ENCODE data around the gene TMSB15C.
"Not testable (repeated sequence)": the region's sequence is repeated elsewhere in the genome, so short reads cannot be mapped to it uniquely, and the experiment has no call there.

The TMSB15C gene

DNA sequence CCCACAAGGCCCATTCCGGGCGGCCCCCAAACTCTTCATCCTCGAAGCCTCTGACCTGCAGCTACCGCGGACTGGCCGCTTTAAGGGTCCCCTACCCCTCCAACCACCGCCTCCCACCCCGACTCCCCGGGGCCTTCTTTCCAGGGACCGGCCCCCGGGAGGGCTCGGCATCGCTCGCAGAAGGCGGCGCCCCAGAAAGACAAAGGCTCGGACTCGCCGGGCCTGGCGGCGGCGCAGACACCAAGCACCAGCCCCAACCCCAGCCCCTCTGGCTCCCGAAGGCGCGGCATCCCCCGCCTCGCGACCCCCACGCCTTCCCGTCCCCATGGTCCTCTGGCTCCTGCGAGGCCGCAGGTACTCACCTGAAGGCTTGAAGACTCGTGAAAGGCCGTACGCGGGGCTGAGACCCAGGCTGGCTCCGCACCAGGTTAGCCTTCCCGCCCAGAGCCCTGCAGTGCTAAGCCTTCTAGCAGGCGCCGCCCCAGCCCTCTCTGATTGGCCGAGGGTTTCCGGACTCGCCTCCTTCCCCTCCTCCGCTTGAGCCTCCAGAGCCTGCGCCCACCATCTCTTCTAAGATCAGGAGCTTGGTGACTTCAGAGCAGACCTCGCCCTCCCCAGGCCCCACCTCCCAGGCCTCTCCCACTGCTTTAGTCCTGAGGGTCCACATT lies at the start of gene TMSB15C:
Gene TMSB15C, minus strand, starts transcription at position 459 of the 668 bp plus-strand sequence.
- DNase-seq = not testable (repeated sequence)

DNA sequence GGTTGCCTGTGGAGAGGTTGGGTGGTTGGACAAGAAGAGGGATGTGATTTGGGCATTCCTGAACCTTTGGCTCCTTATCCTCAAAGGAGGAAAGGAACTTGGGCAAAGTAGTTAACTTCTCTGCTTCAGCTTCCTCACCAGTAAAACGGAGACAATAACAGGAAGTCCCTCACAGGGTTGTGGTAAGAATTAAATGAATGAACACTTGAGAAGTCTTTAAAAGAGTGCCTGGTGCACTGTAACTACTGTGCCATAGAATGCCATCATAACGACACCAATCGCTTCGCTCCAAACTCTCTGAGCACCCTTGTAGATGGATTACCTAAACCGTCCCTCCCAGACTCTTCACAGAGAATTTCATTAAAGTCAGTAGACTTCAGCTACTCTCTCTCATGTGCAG lies 46.8 kb upstream of the TMSB15C start:
- DNase-seq = no peak

- no peak for DNase-seq
These were observed 42.7 kb upstream of the TMSB15C start for GRCh38 chrX:104118765-104119164.

DNA sequence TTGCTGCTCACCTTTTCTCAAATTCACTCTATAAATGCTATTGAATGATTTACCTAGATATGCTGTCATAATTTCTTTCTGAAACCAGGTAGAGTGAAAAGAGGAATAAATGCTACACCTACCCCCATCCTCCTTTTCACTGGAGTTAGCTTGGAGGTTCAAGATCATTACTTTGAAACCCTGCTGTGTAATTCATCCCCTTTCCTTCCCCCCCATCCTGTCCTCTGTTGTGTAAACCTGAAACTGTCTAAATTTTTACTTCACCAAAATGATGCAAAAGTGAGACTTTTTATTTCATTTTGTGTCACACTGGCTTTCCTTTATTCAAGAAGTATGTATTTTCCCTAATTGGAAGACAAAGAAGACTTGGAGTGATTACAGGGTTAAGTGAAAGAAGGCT lies 41.7 kb upstream of the TMSB15C start:
- DNase-seq = no peak

DNA sequence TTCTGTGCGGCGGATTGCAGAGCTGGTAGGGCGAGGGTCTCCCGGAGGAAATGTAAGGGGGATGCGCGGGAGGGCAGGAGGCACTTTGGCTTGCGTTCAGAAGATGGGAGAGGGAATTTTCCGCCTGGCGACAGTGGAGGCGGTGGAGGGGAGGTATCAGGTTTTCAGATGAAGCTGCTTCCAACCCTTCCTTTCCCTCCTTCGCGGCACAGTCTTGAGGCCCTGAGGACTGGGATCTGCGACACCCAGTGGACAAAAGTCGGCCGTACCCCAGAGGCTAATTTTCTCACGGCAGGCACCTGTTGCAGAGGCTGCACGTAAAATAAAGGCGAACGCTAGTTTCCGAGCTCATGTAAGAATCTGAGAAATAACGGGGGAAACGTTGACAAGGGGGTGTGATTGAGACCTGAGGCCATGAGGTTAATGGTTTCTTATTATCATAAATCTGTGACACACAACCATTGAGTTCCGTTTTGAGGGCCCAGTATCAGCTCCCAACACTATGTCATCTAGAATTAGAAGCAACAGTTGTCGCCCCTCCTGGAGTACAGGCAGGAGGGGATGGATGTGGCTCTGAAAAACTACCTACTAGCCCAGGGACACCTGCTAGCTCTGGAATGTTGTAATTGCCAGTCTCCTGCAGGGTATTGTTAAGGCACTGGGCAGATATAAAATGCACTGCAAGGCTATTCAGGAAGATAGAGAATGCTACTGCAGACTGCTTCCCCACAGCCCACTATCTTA lies 37.4 kb upstream of the TMSB15C start:
- DNase-seq = peak; percentile 31

DNA sequence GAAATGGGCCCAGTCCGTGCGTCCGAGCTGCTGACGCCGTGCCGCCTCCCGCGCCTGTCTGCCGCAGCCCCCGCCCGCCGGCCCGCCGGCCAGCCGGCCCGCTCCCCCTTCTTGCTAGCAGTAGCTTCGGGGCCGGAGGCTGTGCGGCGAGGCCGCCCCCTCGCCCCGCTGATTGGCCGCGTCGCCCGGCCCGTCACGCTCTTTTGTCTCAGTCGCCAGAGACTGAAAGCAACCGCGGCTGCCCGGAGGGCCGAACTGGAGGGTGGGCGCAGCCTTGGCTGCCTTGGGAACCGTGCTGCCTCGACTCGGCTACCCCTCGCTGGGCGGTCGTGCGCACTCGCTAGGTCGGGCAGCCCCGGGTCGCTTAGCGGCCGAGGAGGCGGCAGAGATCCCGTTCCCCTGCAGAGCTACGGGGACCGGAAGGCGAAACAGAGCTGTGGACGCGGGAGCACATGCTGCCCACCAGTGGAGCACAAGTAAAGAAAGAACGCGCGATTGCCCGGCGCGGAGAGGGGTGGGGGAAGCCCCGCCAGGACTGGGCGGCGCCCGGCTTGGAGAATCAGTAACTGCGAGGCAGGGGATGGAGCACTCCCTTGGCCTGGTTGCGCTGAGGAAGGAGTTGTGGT lies 36.4 kb upstream of the TMSB15C start, which contains the start of gene ZCCHC18:
Gene ZCCHC18, plus strand, starts transcription at position 198 of the 626 bp plus-strand sequence. CDS start 1,589 bp downstream, outside the sequence.
- peak; percentile 12 for DNase-seq

GRCh38 chrX:104110491-104111240 lies 34.6 kb upstream of the TMSB15C start:
- DNase-seq = not testable (repeated sequence)

DNA sequence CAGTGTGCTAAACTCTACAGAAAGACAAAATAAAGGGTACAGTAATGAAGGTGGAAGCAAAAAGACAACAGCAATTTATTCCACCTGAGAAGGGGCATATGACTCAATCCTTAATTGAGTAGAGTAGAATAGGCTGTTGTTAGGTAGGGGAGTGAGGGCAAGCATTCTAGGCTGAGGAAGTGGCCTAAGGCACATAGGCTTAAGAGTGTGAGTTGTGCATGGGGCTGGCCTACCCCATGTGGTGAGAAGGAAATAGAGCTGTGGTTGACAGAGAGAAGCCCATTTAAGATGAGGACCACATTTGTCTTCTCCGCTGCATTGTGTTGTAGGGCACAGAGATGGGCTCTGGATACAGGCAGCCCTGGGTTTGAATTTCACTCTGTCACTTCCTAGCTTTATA lies 32.9 kb upstream of the TMSB15C start:
- DNase-seq = no peak

- DNase-seq = no peak
These were observed 29.6 kb upstream of the TMSB15C start for GRCh38 chrX:104105330-104106262.

DNA sequence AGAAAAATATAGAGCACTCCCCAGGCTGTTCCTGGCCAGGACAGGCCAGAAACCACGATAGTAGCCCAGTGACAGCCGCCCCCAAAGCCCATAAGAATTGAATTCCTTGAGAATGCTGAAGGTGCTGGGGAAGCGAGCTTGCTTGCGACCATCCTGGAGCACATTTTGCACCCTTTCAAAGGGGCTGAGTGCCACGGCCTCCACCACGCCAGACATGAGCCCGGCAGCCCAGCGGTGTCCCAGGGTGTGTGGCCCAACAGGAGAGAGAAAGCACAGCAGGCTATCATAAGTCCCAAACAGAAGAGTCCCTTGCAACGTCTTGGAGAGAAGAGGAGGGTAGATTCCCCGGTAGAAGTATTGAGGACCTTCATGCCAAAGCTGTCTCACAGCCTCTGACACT lies 28.6 kb upstream of the TMSB15C start:
- no peak for DNase-seq

DNA sequence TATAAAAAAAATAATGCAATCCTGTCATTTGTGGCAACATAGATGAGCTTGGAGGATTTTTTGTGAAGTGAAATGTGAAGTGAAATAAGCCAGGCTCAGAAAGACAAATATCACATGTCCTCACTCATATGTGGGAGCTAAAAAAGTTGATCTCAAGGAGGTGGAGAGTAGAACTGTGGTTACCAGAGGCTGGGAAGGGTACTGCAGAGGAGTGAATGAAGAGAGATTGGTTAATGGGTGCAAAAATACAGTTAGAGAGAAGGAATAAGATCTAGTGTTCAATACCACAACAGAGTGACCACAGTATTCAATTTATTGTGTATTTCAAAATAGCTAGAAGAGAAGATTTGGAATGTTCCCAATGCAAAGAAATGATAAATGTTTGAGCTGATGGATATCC lies 22.9 kb upstream of the TMSB15C start:
- no peak for DNase-seq

DNA sequence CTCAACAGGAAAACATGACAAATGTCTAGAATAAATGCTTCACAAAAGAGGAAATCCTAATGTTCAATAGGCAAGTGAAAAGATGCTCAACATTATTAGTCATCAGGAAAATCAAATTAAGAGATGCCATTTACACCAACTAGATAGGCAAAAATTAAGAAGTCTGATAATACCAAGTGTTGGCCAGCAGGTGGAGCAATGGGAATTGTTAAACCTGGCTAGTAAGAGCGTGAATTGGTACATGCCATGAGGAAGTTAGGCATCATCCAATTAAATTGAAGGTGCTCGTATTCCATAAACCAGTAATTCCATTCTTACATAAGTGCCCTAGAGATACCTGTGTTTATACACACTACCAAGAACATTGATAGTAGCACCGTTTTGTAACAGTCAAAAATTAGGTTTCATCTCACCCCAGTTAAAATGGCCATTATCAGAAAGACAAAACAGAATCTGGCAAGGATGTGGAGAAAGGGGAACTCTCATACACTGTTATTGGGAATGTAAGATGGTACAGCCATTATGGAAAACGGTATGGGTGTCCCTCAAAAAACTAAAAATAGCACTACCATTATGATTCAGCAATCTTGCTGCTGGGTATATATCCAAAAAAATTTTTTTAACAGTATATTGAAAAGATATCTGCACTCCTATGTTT lies 22.2 kb upstream of the TMSB15C start:
- peak; percentile 40 for DNase-seq

GRCh38 chrX:104085919-104086318 lies 9.9 kb upstream of the TMSB15C start:
- DNase-seq = no peak

DNA sequence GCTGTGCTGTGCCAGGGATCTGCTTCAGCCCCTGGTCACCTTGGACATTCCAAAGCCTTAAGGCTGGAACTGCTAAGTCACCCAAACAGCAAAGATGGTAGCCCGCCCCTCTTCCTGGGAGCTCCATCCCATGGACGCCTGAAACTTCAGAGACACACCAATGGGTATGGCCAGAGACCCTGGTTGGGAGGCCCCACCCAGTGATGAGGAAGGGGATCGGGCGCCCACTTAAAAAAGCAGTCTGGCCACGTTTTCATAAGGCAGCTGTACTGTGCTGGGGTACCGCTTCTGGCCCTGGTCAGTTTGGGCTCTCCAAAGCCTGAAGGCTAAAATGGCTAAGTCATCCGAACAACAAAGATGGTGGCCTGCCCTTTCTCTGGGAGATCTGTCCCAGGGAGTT lies 9.4 kb upstream of the TMSB15C start:
- no peak for DNase-seq

DNA sequence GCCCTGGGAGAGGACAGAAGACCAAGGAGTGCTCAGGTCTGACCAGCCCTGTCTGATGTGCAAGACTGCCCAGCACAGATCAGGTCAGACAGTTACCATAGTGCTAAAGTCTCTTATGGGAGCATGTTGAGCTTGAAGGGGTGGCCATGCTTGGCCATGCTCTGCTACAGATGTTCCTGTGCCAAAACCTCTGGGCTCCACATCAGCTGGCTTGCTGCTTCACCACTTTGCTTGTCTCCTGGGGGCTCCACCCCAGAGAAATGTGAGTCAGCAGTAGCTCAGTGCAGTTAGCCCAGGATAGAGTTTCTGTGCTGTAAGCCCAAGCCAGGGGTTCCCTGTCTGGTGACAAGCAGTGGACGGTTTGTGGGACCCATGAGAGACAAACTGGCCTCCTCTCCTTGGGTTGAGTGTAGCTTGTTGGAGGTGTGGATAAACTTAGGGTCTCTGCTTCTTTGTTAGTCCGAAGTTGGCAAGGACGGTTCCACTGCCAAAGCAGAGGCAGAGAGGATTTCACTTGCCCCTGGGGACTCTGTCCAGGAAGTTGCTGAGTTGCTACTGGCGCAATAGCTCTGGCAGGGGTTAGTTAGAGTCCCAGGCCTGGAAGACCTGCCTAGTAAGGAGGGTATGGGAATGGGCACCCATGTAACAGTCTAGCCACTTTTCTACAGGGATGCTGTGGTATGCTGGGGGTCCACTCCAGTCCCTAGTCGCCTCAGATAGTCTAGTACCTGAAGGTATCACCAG lies 8.7 kb upstream of the TMSB15C start:
- no peak for DNase-seq

GRCh38 chrX:104084063-104084462 lies 8.0 kb upstream of the TMSB15C start:
- DNase-seq = no peak

DNA sequence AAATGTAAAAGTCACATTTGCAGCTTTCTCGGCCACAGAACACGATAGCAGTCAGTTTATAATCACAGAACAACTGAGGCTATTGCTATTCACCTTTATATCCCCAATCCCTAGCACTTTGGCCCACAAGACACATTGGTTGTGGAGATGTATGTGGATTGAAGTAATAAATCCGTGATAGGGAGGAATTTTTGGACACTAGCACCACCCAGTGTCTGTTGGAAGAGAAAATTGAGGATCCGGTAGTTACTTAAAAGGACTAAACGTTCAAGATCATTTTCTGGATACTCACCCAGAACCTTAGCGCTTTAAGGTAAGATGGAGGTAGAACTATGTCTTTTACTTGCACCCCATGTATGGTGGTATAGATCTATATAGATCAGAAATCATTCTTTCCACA lies 1.8 kb upstream of the TMSB15C start:
- DNase-seq = not testable (repeated sequence)

- not testable (repeated sequence) for DNase-seq
These were observed 13.4 kb downstream of the TMSB15C start for GRCh38 chrX:104062636-104063035.

GRCh38 chrX:104054956-104055355 lies 21.1 kb downstream of the TMSB15C start:
- DNase-seq = not testable (repeated sequence)

- no peak for DNase-seq
These were observed 28.9 kb downstream of the TMSB15C start for GRCh38 chrX:104047171-104047570.

GRCh38 chrX:104045642-104046041 lies 30.4 kb downstream of the TMSB15C start:
- DNase-seq = no peak

All from CD4-positive, alpha-beta T cell treated with Interferon gamma for 1 hour (primary cell).